Measurements from ENCODE around the gene RPL31.

- TF ChIP-seq CTCF (conservative IDR thresholded peaks at IDR 0.05) (no peak), ZFX (IDR thresholded peaks at IDR 0.05) (no peak)
Observed at GRCh38 chr2:101047075-101047766, 45.1 kb downstream of the RPL31 start.

All from C4-2B (cell line).